ENCODE results near the gene CDH26. TPM values are rescaled to one million over a fixed set of nuclear protein-coding genes. Genes with fewer than 3 reads are reported as not detected.

CDH26 gene
- total and polyA plus RNA-seq, 7 donors: 0.74 to 5.5 (median 1.4) TPM; not detected in 2

DNA sequence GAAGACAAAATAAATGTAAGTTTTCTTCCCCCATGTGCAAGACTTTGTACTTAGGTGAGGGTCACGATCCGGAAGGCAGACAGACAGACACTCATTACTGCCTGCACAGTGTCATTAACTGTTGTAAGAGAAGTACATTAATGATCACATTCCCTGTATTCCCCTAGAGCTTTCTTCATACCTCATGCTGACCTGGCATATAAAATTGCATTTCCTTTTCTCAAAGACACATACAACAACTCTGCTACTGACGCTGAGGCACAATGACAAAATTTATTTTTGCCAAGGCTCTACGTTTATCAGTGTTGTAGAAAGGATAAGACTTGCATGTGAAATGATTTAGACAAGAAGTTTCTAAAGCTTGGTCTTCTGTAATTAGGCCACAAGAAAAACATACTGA lies 21.8 kb upstream of the CDH26 start:
- no peaks in the 10 kb centered on the region for H3K9me3 ChIP-seq
- DNase-seq: no peak
- H3K4me1 ChIP-seq: peaks cover 0 to 49% (median 43%) of the 10 kb centered on the region in 4 donors
- WGBS, 2 donors: 77 to 83% methylated on average over 4 of the region's 4 CpGs
- H3K4me3 ChIP-seq: no peak overlapping the region
- no peaks in the 10 kb centered on the region for H3K36me3 ChIP-seq
- H3K27ac ChIP-seq: no peak overlapping the region
- intact Hi-C loops (cut with DNase I): no loop called here
- no peak for TF ChIP-seq POLR2AphosphoS5 (IDR thresholded peaks at IDR 0.05)
- TF ChIP-seq POLR2A (IDR thresholded peaks at IDR 0.05): no peak
- TF ChIP-seq EP300 (IDR thresholded peaks at IDR 0.05): no peak
- TF ChIP-seq, protein P1, sequence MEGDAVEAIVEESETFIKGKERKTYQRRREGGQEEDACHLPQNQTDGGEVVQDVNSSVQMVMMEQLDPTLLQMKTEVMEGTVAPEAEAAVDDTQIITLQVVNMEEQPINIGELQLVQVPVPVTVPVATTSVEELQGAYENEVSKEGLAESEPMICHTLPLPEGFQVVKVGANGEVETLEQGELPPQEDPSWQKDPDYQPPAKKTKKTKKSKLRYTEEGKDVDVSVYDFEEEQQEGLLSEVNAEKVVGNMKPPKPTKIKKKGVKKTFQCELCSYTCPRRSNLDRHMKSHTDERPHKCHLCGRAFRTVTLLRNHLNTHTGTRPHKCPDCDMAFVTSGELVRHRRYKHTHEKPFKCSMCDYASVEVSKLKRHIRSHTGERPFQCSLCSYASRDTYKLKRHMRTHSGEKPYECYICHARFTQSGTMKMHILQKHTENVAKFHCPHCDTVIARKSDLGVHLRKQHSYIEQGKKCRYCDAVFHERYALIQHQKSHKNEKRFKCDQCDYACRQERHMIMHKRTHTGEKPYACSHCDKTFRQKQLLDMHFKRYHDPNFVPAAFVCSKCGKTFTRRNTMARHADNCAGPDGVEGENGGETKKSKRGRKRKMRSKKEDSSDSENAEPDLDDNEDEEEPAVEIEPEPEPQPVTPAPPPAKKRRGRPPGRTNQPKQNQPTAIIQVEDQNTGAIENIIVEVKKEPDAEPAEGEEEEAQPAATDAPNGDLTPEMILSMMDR (IDR thresholded peaks at IDR 0.05): no peak
- no peaks in the 10 kb centered on the region for H3K27me3 ChIP-seq

DNA sequence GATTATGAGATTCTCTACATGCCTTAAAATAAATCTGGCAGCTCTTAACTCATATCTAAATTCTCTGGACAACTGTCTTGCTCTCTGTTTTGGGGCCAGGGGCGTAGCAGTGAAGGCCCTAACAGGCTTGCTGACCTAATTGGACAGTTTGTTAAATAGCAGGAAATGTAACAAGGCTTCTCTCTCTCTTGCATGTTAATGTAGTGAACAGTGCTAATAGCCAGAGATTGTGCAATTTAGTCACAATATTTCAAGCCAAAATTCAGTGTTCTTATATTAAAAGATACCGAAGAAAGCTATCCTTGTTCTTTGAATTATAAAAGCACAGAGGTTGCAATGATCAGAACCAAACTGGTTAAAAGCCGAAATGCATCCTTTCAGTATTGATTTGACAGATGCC lies 21.1 kb upstream of the CDH26 start:
- no peak overlapping the region for H3K4me3 ChIP-seq
- peaks cover 0 to under 1% (median 0%) of the 10 kb centered on the region in 4 donors for H3K36me3 ChIP-seq
- 85 to 89% methylated on average over 3 of the region's 3 CpGs for WGBS, 2 donors
- peaks cover 0 to 55% (median 49%) of the 10 kb centered on the region in 4 donors for H3K4me1 ChIP-seq
- H3K27me3 ChIP-seq: no peaks in the 10 kb centered on the region
- no peaks in the 10 kb centered on the region for H3K9me3 ChIP-seq
- no peak for DNase-seq
- no peak for TF ChIP-seq POLR2AphosphoS5 (IDR thresholded peaks at IDR 0.05)
- TF ChIP-seq POLR2A (IDR thresholded peaks at IDR 0.05): no peak
- TF ChIP-seq, protein P1 (IDR thresholded peaks at IDR 0.05): no peak
- TF ChIP-seq EP300 (IDR thresholded peaks at IDR 0.05): no peak
- peak overlapping the region in 1 of 4 donors; percentile 96 for H3K27ac ChIP-seq
- intact Hi-C loops (cut with DNase I): no loop called here

DNA sequence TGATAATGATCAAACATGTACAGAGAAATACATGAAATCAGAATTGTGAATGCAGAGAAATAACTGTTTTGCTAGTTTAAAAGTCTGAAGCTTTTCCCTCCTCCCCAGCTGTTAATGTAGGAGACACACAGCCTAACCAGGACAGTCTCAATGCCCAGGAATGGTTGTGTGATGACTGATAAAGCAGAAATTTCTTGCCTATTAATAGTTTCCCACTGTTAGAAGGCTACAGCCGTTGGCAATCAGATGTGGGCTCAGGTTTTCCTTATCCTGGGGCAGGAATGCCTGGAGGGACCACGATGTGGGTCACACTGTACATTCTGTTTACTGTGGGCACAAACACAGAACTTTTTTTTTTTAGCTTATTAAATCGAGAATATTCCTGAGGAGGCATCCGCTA lies 20.0 kb upstream of the CDH26 start:
- peak overlapping the region in 3 of 4 donors; percentile 65 to 78 (median 71) for H3K4me3 ChIP-seq
- WGBS, 2 donors: 72 to 76% methylated on average over 4 of the region's 4 CpGs
- intact Hi-C loops (cut with DNase I): no loop called here
- H3K9me3 ChIP-seq: no peaks in the 10 kb centered on the region
- H3K27me3 ChIP-seq: no peaks in the 10 kb centered on the region
- TF ChIP-seq POLR2A (IDR thresholded peaks at IDR 0.05): no peak
- peak overlapping the region; percentile 33 to 98 (median 96) for H3K27ac ChIP-seq
- peaks cover 0 to 11% (median 0%) of the 10 kb centered on the region in 4 donors for H3K36me3 ChIP-seq
- DNase-seq: no peak
- peaks cover 0 to 62% (median 45%) of the 10 kb centered on the region in 4 donors for H3K4me1 ChIP-seq

DNA sequence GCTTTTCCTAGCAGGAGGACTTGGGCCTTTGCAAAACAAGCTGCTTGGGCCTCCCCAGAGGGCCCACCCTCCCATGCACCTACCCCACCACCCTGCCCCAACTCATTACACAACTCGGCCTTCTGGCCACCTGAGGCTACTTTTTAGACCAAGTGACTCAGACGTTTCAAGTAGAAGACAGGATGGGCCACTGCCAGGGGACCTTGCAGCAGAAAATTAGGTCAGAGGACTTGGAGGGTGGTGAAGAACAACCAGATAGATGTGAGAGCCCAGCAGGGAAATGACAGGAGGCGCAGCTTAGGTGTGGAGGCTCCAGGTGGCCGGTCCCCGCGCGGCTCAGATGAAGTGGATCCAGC lies 19.5 kb upstream of the CDH26 start:
- no peaks in the 10 kb centered on the region for H3K27me3 ChIP-seq
- TF ChIP-seq POLR2A (IDR thresholded peaks at IDR 0.05): no peak
- peak; percentile 75 for DNase-seq
- peaks cover 0 to 57% (median 42%) of the 10 kb centered on the region in 4 donors for H3K4me1 ChIP-seq
- peaks cover 0 to 16% (median under 1%) of the 10 kb centered on the region in 4 donors for H3K36me3 ChIP-seq
- no peaks in the 10 kb centered on the region for H3K9me3 ChIP-seq
- 87% methylated on average over 7 of the region's 7 CpGs for WGBS, 2 donors
- intact Hi-C loops (cut with DNase I): no loop called here
- peak overlapping the region; percentile 96 to 98 (median 98) for H3K27ac ChIP-seq
- H3K4me3 ChIP-seq: peak overlapping the region in 3 of 4 donors; percentile 65 to 78 (median 71)

DNA sequence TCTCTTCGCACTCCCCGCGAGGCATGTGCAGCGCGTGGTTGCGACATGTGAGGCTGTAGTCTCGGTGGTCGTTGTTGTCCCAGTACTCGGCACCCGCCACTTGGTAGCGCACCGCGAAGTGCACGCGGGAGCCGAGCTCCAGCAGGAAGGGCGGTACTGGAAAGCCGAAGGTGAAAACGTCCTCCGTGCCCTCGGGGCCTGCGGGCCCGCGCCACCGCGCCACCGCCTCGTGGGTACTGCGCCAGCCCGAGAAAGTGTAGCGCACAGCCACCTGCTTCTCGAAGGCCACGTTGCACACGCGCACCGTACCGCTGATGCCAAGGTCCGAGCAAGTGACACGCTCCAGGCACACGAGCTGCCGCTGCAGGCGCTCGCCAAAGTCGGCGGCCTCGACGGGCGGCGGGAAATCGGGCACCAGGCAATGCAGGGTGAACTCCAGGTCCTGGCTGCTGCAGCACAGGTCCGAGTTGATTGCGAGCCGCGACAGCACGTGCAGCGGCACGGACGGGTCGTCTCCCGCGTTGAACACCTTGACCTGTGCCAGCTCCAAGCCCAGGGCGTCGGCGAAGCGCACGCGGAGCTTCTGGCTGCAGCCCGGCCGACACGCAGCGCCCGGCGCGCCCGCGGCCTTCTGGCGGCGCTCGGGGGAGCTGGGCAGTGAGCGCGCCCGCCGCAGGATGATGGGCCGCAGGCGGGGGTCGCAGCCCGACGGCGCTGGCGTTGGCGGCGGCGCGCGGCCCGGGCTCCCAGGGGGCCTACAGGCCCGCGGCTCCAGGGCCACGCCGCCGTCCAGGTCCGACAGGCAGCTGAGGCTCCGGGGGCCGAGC lies 19.0 kb upstream of the CDH26 start:
- Histone ChIP-seq H3K4me1 (peaks cover 0 to 57% (median 42%) of the 10 kb centered on the region in 4 donors), H3K9me3 (no peaks in the 10 kb centered on the region), H3K27ac (peak overlapping the region; percentile 96 to 98 (median 98)), H3K36me3 (peaks cover 3 to 22% (median 7%) of the 10 kb centered on the region in 4 donors), H3K4me3 (peak overlapping the region; percentile 50 to 78 (median 68)), H3K27me3 (no peaks in the 10 kb centered on the region)
- WGBS, 2 donors: 47 to 48% methylated on average over 104 of the region's 104 CpGs
- intact Hi-C loops (cut with DNase I): no loop called here
- no peak for TF ChIP-seq POLR2AphosphoS5 (IDR thresholded peaks at IDR 0.05)
- TF ChIP-seq EP300 (IDR thresholded peaks at IDR 0.05): no peak
- TF ChIP-seq POLR2A (IDR thresholded peaks at IDR 0.05): no peak
- TF ChIP-seq, protein P1 (IDR thresholded peaks at IDR 0.05): no peak
- peak; percentile 72 for DNase-seq

All from sigmoid colon (tissue), 7 donors.